NCI-H2196 treated with DMSO at 0.1 percent for 48 hours (cell line): ENCODE measurements around the gene GLB1L2.
A peak's percentile ranks its signal among the peaks of the same experiment; 100 is the strongest.
"Not testable (repeated sequence)": the region's sequence is repeated elsewhere in the genome, so short reads cannot be mapped to it uniquely, and the experiment has no call there.

ENCODE experiments used
- DNase-seq: peaks from one replicate; lab custom pipeline; 2025; ENCODE audit not compliant: unreplicated experiment; lab: John Stamatoyannopoulos, UW

GLB1L2 gene

DNA sequence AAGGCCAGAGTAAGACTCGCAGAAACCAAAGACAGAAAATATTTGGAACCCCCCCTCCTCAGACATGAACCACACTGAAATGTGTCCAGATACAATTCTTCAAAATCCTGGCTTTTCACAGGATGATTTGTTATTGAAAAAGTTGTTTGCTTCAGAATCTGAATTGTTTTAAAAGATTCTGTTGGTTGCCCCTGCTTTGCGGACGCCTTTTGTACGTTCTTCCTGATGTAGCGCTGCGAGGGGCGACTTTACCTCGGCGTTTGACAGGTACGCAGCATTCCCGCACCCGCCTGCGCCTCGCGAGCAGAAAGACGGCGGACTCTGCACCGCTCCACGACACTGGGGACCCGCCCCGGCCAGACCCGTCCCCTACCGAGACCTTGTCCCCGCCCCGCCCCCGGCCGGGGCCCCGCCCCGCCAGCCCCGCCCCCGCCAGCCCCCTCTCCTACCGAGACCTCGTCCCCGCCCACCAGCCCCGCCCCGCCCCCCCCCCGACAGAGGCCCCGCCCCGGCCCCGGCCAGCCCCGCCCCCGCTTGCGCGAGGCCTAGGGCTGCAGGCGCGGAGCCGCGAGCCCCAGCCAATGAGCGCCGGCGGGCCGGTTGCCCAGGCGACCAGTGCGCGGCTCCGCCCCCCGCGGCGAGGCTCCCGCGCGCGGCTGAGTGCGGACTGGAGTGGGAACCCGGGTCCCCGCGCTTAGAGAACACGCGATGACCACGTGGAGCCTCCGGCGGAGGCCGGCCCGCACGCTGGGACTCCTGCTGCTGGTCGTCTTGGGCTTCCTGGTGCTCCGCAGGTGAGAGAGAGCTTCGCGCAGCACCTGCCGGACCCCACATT lies at the start of gene GLB1L2:
GLB1L2 (plus strand) TSS at position 635 of the 835 bp plus-strand sequence; CDS start at position 709, 74 bp downstream.
- peak; percentile 65 for DNase-seq

DNA sequence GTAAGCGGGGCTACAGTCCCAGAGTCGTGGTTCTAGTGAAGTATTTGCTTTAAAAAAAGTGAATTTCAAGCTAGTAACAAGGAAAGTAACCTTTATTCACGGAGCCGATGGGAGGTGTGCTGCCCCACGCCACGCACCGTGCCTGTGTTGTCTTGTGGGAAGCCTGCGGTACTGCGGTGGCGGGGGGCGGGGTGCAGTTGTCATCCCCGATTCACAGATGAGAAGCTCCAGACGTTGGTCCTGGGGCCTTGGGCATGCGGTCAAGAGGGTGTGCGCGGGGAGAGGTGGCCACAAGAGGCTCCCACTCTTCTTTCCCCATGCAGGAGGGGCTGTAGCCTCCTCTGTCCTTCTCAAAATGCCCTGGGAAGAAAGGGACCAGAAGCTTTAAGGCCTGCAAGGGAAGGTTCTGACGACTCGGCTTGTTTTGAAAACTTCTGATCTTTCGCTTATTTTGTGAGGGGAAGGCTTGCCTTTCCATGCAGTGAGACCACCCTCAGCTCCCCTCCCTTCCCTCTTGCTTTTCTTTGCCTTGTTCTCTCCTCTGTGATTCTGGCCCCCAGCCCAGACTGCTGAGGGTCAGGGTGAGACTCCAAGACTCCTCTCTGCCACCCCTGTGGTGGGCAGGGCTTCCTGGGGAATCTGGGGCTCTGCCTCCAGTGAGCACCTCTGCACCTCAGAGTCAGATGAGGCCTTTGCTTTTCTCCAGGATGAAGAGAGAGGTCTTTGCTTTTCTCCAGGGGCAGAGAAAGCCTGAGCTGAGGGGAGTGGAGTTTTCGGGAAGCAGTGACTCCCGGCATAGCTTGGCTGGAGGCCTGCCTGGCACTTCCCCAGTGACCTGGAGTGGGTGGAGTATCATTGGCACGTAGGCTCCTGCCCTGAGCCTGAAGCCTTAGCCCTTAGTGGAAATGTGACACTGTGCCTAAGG lies 49.4 kb upstream of the GLB1L2 start:
- DNase-seq: no peak

GRCh38 chr11:134283461-134284230 lies 48.1 kb upstream of the GLB1L2 start:
- DNase-seq: no peak

DNA sequence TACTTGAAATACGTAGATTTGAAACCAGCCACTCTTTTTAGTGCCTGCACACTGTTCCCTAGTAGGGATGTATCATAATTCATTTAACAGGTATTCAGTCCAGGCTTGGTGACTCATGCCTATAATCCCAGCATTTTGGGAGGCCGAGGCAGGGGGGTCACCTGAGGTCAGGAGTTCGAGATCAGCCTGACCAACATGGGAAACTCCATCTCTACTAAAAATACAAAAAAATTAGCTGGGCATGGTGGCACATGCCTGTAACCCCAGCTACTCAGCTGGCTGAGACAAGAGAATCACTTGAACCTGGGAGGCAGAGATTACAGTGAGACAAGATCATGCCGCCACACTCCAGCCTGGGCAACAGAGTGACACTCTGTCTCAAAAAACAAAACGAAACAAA lies 47.4 kb upstream of the GLB1L2 start:
- DNase-seq: not testable (repeated sequence)

DNA sequence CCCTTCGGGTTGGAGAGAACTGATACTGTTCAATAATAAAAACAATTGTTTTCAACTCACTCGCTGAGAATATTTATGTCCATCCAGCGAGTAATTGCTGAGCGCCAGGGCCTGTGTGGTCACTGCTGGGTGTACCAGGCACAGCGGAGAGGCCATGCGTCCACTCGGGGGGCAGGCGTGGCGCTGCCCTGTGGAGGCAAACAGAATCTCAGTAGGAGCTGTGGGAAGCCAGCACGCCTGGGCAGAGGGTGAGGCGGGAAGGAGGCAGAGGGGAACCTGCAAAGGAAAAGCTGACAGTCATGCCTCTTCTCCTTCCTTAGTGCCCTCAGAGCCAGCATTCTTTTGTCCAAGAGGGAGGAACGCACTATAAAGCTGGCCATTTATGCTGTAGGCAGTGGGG lies 44.2 kb upstream of the GLB1L2 start:
- no peak for DNase-seq

GRCh38 chr11:134288486-134288885 lies 43.3 kb upstream of the GLB1L2 start:
- DNase-seq: no peak

DNA sequence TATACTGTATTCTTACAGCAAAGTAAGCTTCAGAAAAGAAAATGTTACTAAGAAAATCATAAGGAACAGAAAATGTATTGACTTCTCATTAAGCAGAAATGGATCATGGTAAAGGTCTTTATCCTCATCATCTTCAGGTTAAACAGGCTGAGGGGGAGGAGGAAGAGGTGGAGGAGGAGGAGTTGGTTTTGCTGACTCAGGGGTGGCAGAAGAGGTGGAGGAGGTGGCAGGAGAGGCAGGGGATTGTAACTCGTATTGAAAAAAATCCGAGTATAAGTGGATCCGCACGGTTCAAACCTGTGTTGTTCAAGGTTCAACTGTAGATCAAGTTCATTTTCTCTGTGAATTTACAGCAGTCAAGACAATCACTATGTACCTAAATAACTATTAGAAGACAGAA lies 42.6 kb upstream of the GLB1L2 start:
- no peak for DNase-seq

DNA sequence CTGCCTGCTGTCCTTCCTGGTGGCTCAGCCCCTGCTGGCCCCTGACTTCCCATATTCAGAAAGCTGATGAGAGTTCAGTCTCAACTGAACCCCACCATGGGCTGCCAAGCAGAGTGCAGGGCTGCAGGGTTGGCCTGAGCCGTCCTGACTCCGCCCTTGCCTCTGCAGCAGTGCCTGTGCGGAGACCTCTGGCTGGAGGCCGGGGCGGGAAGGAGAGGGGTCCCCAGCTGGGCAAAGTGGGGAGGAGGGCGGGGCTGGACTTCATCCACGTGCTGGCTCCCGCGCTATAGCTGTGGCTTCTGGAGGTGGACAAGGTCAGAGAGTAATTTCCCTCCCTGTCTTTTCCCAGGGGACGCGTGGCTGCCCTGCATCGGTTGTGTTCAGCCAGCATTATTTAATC lies 42.0 kb upstream of the GLB1L2 start:
- DNase-seq: no peak

- no peak for DNase-seq
Measured at GRCh38 chr11:134290646-134291045, 41.1 kb upstream of the GLB1L2 start.

DNA sequence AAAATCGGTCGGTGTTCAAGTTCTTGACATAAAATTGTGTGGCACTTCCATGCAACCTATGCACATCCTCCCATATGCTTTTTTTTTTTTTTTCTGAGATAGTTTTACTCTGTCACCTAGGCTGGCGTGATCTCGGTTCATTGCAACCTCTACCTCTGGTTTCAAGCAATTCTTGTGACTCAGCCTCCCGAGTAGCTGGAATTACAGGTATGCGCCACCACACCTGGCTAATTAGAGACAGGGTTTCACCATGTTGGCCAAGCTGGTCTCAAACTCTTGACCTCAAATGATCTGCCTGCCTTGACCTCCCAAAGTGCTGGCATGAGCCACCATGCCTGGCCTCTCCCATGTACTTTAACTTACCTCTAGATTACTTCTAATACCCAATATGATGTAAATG lies 40.6 kb upstream of the GLB1L2 start:
- DNase-seq: no peak

DNA sequence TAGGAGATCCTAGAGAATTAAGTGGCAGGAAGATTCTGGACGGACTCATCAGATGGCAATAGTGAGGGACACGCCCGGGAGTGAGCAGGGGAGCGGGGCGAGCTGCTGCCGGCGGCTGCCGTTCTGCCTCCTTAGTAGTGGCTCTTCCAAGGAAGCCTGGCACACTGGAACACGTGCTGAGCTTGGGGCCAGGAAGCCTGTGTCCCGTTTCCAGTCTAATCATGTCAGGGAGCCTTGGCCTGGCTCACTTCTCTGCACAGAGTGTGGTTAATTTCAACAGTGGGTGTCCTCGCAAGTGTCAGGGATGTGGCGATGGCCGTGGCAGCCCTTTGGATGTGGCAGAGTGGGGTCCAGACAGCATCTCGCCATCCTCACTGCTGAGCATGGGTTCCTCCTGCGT lies 39.1 kb upstream of the GLB1L2 start:
- no peak for DNase-seq

GRCh38 chr11:134293119-134294113 lies 38.4 kb upstream of the GLB1L2 start:
- DNase-seq: no peak

DNA sequence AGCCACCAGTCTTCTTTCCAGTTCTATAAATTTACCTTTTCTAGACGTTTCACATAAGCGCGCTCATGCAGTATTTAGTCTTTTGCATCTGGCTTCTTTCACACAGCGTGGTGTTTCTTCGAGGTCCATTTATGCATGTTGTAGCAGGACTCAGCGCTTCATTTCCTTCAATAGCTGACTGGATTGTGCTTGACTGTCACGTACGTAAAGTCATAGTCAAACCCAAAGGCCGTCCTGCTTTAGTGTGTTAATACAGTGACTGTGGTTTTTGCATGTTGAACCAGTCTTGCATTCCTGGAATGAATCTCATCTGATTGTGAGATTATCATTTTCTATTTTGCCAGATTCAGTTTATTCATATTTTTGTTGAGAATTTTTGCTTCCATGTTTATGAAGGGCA lies 37.1 kb upstream of the GLB1L2 start:
- no peak for DNase-seq

DNA sequence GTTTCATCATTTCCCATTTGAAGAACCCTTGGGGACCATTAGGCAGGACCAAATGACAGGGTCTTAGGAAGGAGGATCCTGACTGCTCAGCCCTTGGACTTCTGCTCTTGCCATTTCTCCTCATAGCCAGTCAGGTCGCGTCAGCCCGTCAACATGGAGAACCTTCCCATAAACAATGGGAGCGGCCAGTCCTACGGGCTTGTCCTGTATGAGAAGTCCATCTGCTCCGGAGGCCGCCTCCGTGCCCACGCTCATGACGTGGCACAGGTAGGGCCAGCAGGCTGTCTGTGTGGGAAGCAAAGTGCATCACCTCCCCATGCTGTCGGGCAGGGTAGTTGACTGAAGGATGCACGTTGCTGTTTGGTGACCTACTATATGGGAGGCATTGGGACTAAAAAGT lies 19.6 kb upstream of the GLB1L2 start:
- DNase-seq: no peak

- no peak for DNase-seq
Measured at GRCh38 chr11:134312807-134313206, 19.0 kb upstream of the GLB1L2 start.

- DNase-seq: no peak
Measured at GRCh38 chr11:134313379-134313778, 18.4 kb upstream of the GLB1L2 start.

- no peak for DNase-seq
Measured at GRCh38 chr11:134313821-134314607, 17.8 kb upstream of the GLB1L2 start.

GRCh38 chr11:134317103-134317502 lies 14.7 kb upstream of the GLB1L2 start:
- no peak for DNase-seq

DNA sequence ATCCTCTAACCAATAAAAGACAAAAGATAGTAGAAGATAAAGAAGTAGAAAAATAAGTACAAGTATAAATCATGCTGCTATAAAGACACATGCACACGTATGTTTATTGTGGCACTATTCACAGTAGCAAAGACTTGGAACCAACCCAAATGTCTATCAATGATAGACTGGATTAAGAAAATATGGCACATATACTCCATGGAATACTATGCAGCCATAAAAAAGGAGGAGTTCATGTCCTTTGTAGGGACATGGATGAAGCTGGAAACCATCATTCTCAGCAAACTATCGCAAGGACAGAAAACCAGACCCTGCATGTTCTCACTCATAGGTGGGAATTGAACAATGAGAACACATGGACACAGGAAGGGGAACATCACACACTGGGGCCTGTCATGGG lies 10.4 kb upstream of the GLB1L2 start:
- DNase-seq: not testable (repeated sequence)
